ENCODE data around the gene OR6M1. TPM values are rescaled to one million over a fixed set of nuclear protein-coding genes. Genes with fewer than 3 reads are reported as not detected.

Gene OR6M1
- total and polyA plus RNA-seq, 7 donors = not detected

- Histone ChIP-seq H3K4me3 (no peak overlapping the region), H3K36me3 (ENCODE audit: insufficient read depth in 1 of 2, low read depth in 1 of 2) (no peaks in the 10 kb centered on the region), H3K9me3 (no peaks in the 10 kb centered on the region), H3K27me3 (ENCODE audit: insufficient read depth in 3 of 3, low read length in 2 of 3) (no peaks in the 10 kb centered on the region), H3K4me1 (no peaks in the 10 kb centered on the region), H3K27ac (no peak overlapping the region)
- DNase-seq (no peak), ATAC-seq (no peak)
- WGBS, 3 donors = 28 to 43% (median 36%) methylated on average over 4 of the region's 4 CpGs
- no peak for TF ChIP-seq CTCF (IDR thresholded peaks at IDR 0.05)
- intact Hi-C loops (cut with DNase I) = no loop called here
Observed at GRCh38 chr11:123799438-123799837, 6.7 kb downstream of the OR6M1 start.

- intact Hi-C loops (cut with DNase I) = no loop called here
- Histone ChIP-seq H3K4me3 (no peak overlapping the region), H3K27me3 (ENCODE audit: insufficient read depth in 3 of 3, low read length in 2 of 3) (no peaks in the 10 kb centered on the region), H3K4me1 (no peaks in the 10 kb centered on the region), H3K27ac (no peak overlapping the region), H3K9me3 (no peaks in the 10 kb centered on the region), H3K36me3 (ENCODE audit: insufficient read depth in 1 of 2, low read depth in 1 of 2) (no peaks in the 10 kb centered on the region)
- no peak for TF ChIP-seq CTCF (IDR thresholded peaks at IDR 0.05)
- ATAC-seq (no peak), DNase-seq (no peak)
- 59 to 65% (median 63%) methylated on average over 5 of the region's 5 CpGs for WGBS, 3 donors
Observed at GRCh38 chr11:123798513-123799252, 7.5 kb downstream of the OR6M1 start.

GRCh38 chr11:123798079-123798478 is 8.1 kb downstream of the OR6M1 start:
- 63 to 68% (median 66%) methylated on average over 4 of the region's 4 CpGs for WGBS, 3 donors
- no peak for ATAC-seq

GRCh38 chr11:123797541-123797940 is 8.6 kb downstream of the OR6M1 start:
- H3K36me3 ChIP-seq (ENCODE audit: insufficient read depth in 1 of 2, low read depth in 1 of 2) = no peaks in the 10 kb centered on the region
- no peaks in the 10 kb centered on the region for H3K27me3 ChIP-seq (ENCODE audit: insufficient read depth in 3 of 3, low read length in 2 of 3)
- 77 to 81% (median 79%) methylated on average over 10 of the region's 10 CpGs for WGBS, 3 donors
- no peak overlapping the region for H3K4me3 ChIP-seq
- DNase-seq = no peak
- no peak for ATAC-seq
- no peaks in the 10 kb centered on the region for H3K4me1 ChIP-seq
- no peak for TF ChIP-seq CTCF (IDR thresholded peaks at IDR 0.05)
- H3K27ac ChIP-seq = no peak overlapping the region
- no peaks in the 10 kb centered on the region for H3K9me3 ChIP-seq
- intact Hi-C loops (cut with DNase I) = no loop called here

More at GRCh38 chr11:123798079-123798478, 8.1 kb downstream of the OR6M1 start:
- no peaks in the 10 kb centered on the region for H3K9me3 ChIP-seq
- no peak for DNase-seq
- no peaks in the 10 kb centered on the region for H3K27me3 ChIP-seq (ENCODE audit: insufficient read depth in 3 of 3, low read length in 2 of 3)
- no peaks in the 10 kb centered on the region for H3K36me3 ChIP-seq (ENCODE audit: insufficient read depth in 1 of 2, low read depth in 1 of 2)
- intact Hi-C loops (cut with DNase I) = no loop called here
- TF ChIP-seq CTCF (IDR thresholded peaks at IDR 0.05) = no peak
- H3K4me3 ChIP-seq = no peak overlapping the region
- no peaks in the 10 kb centered on the region for H3K4me1 ChIP-seq
- no peak overlapping the region for H3K27ac ChIP-seq

GRCh38 chr11:123797114-123797513 is 9.0 kb downstream of the OR6M1 start:
- intact Hi-C loops (cut with DNase I) = no loop called here
- Histone ChIP-seq H3K9me3 (no peaks in the 10 kb centered on the region), H3K4me1 (no peaks in the 10 kb centered on the region), H3K27me3 (ENCODE audit: insufficient read depth in 3 of 3, low read length in 2 of 3) (no peaks in the 10 kb centered on the region), H3K36me3 (ENCODE audit: insufficient read depth in 1 of 2, low read depth in 1 of 2) (no peaks in the 10 kb centered on the region), H3K27ac (no peak overlapping the region), H3K4me3 (no peak overlapping the region)
- no peak for DNase-seq
- TF ChIP-seq CTCF (IDR thresholded peaks at IDR 0.05) = no peak
- ATAC-seq = no peak
- 51 to 57% (median 54%) methylated on average over 4 of the region's 4 CpGs for WGBS, 3 donors
